GM12878 (cell line): ENCODE results near the gene LAT. TPM values are rescaled to one million over a fixed set of nuclear protein-coding genes. Genes with fewer than 3 reads are reported as not detected.

Experiments used
- ATAC-seq: fragments of 200-7000 bp; cut with Tn5 transposase; 3 replicates; pipeline ENCODE4 v1.9.1; 2020; ENCODE audit warnings: mild to moderate bottlenecking, moderate library complexity
- BruUV-seq: library from RNA; stranded (reverse); fragments of 400-500 nt; replicated peaks from 2 replicates; lab custom pipeline; 2021; lab: Mats Ljungman, UMichigan
- CTCF ChIA-PET: fragments of 300-600 bp; sonication (Branson Sonifier 250); formaldehyde crosslinking; extraction: SDS; loops from one replicate; lab custom pipeline; 2021; ENCODE audit warnings: inconsistent platforms; lab: Yijun Ruan, JAX
- POLR2A ChIA-PET: fragments of 350-600 bp; formaldehyde crosslinking; extraction: SDS; loops from one replicate; lab custom pipeline; 2021; ENCODE audit warnings: inconsistent platforms; lab: Charles Lee
- RAD21 ChIA-PET: fragments of 300-600 bp; sonication (Branson Sonifier 250); formaldehyde crosslinking; loops from one replicate; lab custom pipeline; 2023; ENCODE audit warnings: antibody characterized with exemption; ENCODE audit not compliant: unreplicated experiment; lab: Charles Lee
- SMC1A ChIA-PET: fragments of 300-600 bp; sonication (Branson Sonifier 250); formaldehyde crosslinking; loops from one replicate; lab custom pipeline; 2023; ENCODE audit not compliant: unreplicated experiment, uncharacterized antibody; lab: Charles Lee
- DNase-seq: peaks from one replicate; pipeline ENCODE4 v3.0.0-alpha.2; 2011; ENCODE audit warnings: low read depth, low spot score
- FAIRE-seq: peaks from 3 replicates; lab custom pipeline; 2011; peaks lifted over from hg19 to GRCh38; lab: Jason Lieb, UNC
- H2AFZ ChIP-seq: 2 replicates; pipeline ENCODE4 v1.6.0; 2011; ENCODE audit warnings: low read depth, low read length, control low read depth; ENCODE audit not compliant: control insufficient read depth
- H3K27ac ChIP-seq: 2 replicates; pipeline ENCODE4 v1.5.1; 2011; ENCODE audit warnings: control low read depth; ENCODE audit not compliant: control insufficient read depth, insufficient read depth
- H3K27me3 ChIP-seq, 2 experiments: replicated peaks in 1 of 2; 2 replicates each; pipeline versions ENCODE4 v1.6.0 to v1.6.1; 2011; ENCODE audit warnings: low read length in 1 of 2; ENCODE audit not compliant: control insufficient read depth in 2 of 2, insufficient read depth in 2 of 2
- H3K36me3 ChIP-seq, 2 experiments: 2 replicates each; pipeline ENCODE4 v1.5.1; 2011; ENCODE audit warnings: low read length in 1 of 2; ENCODE audit not compliant: control insufficient read depth in 2 of 2, insufficient read depth in 2 of 2
- H3K4me1 ChIP-seq: 2 replicates; pipeline ENCODE4 v1.6.1; 2011; ENCODE audit warnings: mild to moderate bottlenecking, low read length, moderate library complexity, mixed read lengths; ENCODE audit not compliant: control insufficient read depth, insufficient read depth
- H3K4me2 ChIP-seq: 2 replicates; pipeline ENCODE4 v1.6.0; 2011; ENCODE audit warnings: control low read depth; ENCODE audit not compliant: control insufficient read depth, insufficient read depth
- H3K4me3 ChIP-seq: fragments of 200-600 bp; sonication (generic); 2 replicates; pipeline ENCODE4 v1.5.1; 2016
- H3K79me2 ChIP-seq: 2 replicates; pipeline ENCODE4 v1.6.0; 2011; ENCODE audit warnings: low read length; ENCODE audit not compliant: control insufficient read depth, insufficient read depth
- H3K9ac ChIP-seq: 2 replicates; pipeline ENCODE4 v1.8.0; 2011; ENCODE audit warnings: low read length, control low read depth, mixed read lengths; ENCODE audit not compliant: control insufficient read depth, insufficient read depth
- H3K9me3 ChIP-seq: replicated peaks from 3 replicates; pipeline ENCODE4 v1.5.1; 2011; ENCODE audit warnings: mild to moderate bottlenecking, low read length; ENCODE audit not compliant: control insufficient read depth, insufficient read depth
- H4K20me1 ChIP-seq: 2 replicates; pipeline ENCODE4 v1.6.0; 2011; ENCODE audit not compliant: control insufficient read depth, insufficient read depth
- E4F1 ChIP-seq: fragments of 450-650 bp; IDR thresholded peaks from 2 replicates; pipeline ENCODE4 v1.6.1; 2018; ENCODE audit warnings: borderline replicate concordance, mild to moderate bottlenecking; ENCODE audit not compliant: partially characterized antibody
- ETV6 ChIP-seq, 2 experiments: fragments of 450-650 bp in 1 of 2; IDR thresholded peaks in 1 of 2; conservative IDR thresholded peaks in 1 of 2; 2 replicates each; pipeline ENCODE4 v1.6.1; 2014; ENCODE audit warnings: antibody characterized with exemption in 1 of 2, borderline replicate concordance in 1 of 2, low read depth in 1 of 2, mild to moderate bottlenecking in 1 of 2, moderate library complexity in 1 of 2
- EZH2 ChIP-seq: IDR thresholded peaks from 2 replicates; pipeline ENCODE4 v1.6.1; 2012; ENCODE audit warnings: low read depth, mild to moderate bottlenecking, control low read depth, inconsistent platforms, low read length, borderline replicate concordance; ENCODE audit not compliant: control insufficient read depth
- MXI1 ChIP-seq: fragments of 150-350 bp; IDR thresholded peaks from 2 replicates; pipeline ENCODE4 v1.6.1; 2011; ENCODE audit warnings: low read depth, mild to moderate bottlenecking, inconsistent platforms, low read length, improper control_type of control experiment
- NR2F1 ChIP-seq: fragments of 450-650 bp; conservative IDR thresholded peaks from 2 replicates; pipeline ENCODE4 v1.6.1; 2017; ENCODE audit warnings: mild to moderate bottlenecking
- WGBS: methylation state at CpG from one replicate; pipeline ENCODE4 v1.1.6; 2016; ENCODE audit warnings: low lambda C conversion rate; ENCODE audit not compliant: insufficient replicate concordance, insufficient coverage; ENCODE audit errors: missing lambda C conversion rate; 5-methylcytosine and 5-hydroxymethylcytosine counted together
- in situ Hi-C: fragments of 300-500 bp; cut with MboI; formaldehyde crosslinking; loops from 9 replicates; pipeline ENCODE4 v1.14.3; 2018; ENCODE audit warnings: mixed read lengths
- intact Hi-C: fragments of 100-400 bp; cut with micrococcal nuclease; formaldehyde crosslinking; loops from one replicate; pipeline ENCODE4 v1.14.2; 2022; ENCODE audit not compliant: unreplicated experiment
- polyA plus RNA-seq, 11 experiments: library from polyadenylated mRNA; depleted of rRNA in 4 of 11; unstranded in 6 of 11; stranded (reverse) in 5 of 11; fragments of >200 nt; fragmentation: Nextera tagmentation in 4 of 11; fragmentation: Illumina TruSeq in 1 of 11; extraction: Ambion mirVana in 4 of 11; extraction: Trizol in 1 of 11; gene quantifications; 1 replicate in 1 of 11; 2 replicates in 10 of 11; pipeline versions ENCODE4 v1.2.1 to v1.2.3, GENCODE V29; 2011 to 2016; ENCODE audit warnings: inconsistent platforms in 2 of 11, missing spikeins in 2 of 11, low read depth in 1 of 11
- total RNA-seq, 4 experiments: library from RNA; depleted of rRNA in 3 of 4; stranded (reverse); fragments of >200 nt in 3 of 4; fragmentation: Illumina TruSeq in 1 of 4; extraction: Trizol in 1 of 4; gene quantifications; 2 replicates each; pipeline versions ENCODE4 v1.2.1 to v1.2.3, GENCODE V29; 2013 to 2021

The LAT gene
- total and polyA plus RNA-seq, 10 of the 15 experiments (the other 5 are each of a cell fraction or from before 2014, with no cell fraction given) = 0.39 to 6.9 (median 2.0) TPM

DNA sequence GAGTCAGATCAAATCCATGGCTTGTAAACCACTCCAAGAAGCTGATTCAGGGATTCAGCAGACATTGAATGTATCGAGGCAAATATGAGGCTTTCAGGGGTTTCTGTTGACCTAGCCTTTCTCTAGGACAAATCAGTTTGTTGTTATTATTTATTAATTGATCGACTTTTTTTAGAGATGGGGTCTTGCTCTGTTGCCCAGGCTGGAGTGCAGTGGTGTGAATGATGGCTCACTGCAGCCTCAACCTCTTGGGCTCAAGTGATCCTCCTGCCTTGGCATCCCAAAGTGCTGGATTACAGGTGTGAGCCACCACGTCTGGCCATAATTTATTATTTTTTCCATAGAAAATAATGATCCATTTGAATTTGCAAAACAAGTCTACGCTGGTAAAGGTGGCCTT is 27.0 kb downstream of the LAT start:
- SMC1A ChIA-PET = no interaction called here
- no peaks in the 10 kb centered on the region for H3K4me1 ChIP-seq
- CTCF ChIA-PET = no interaction called here
- H3K9me3 ChIP-seq = no peaks in the 10 kb centered on the region
- intact Hi-C loops = no loop called here
- H2AFZ ChIP-seq = no peak overlapping the region
- RAD21 ChIA-PET = no interaction called here
- no peak overlapping the region for H3K27ac ChIP-seq
- no peak for DNase-seq
- POLR2A ChIA-PET = interaction anchor here (1.3 kb wide), 1 partner anchor 9 kb away, joined by 4 read pairs; no protein-coding TSS in a partner anchor
- H3K36me3 ChIP-seq = no peaks in the 10 kb centered on the region
- no TSS peak for BruUV-seq
- H3K4me2 ChIP-seq = no peak overlapping the region
- no peak overlapping the region for H3K9ac ChIP-seq
- no peak overlapping the region for H3K4me3 ChIP-seq
- no peak for TF ChIP-seq E4F1
- no peak for TF ChIP-seq EZH2
- no peak for TF ChIP-seq ETV6 (conservative IDR thresholded peaks at IDR 0.05 in 1 of 2, IDR thresholded peaks at IDR 0.05 in 1 of 2; ENCODE audit: borderline replicate concordance in 1 of 2, low read depth in 1 of 2)
- TF ChIP-seq MXI1 = no peak
- no peak for TF ChIP-seq NR2F1
- TF ChIP-seq, all 136 proteins: peak for 0
- FAIRE-seq (no peak), ATAC-seq (no peak)
- in situ Hi-C loops = no loop called here
- H3K27me3 ChIP-seq = no peaks in the 10 kb centered on the region
- H3K79me2 ChIP-seq = no peaks in the 10 kb centered on the region
- no peaks in the 10 kb centered on the region for H4K20me1 ChIP-seq
- 22% methylated on average over 4 of the region's 4 CpGs for WGBS
